Activated CD8-positive, alpha-beta T cell treated with anti-CD3 and anti-CD28 coated beads for 36 hours (primary cell): ENCODE results near the gene ABCA1. TPM values are rescaled to one million over a fixed set of nuclear protein-coding genes. Genes with fewer than 3 reads are reported as not detected.

Experiments used
- ATAC-seq: fragments of 200-7000 bp; cut with Tn5 transposase; one replicate; pipeline ENCODE4 v1.10.0; 2021; ENCODE audit warnings: mild to moderate bottlenecking, moderate library complexity
- CTCF ChIA-PET: fragments of 350-600 bp; sonication (Branson Sonifier 250); formaldehyde crosslinking; loops from one replicate; lab custom pipeline; 2021; ENCODE audit warnings: antibody characterized with exemption; lab: Charles Lee
- POLR2A ChIA-PET: fragments of 350-600 bp; sonication (Branson Sonifier 250); formaldehyde crosslinking; loops from one replicate; lab custom pipeline; 2021; ENCODE audit warnings: antibody characterized with exemption; lab: Charles Lee
- DNase-seq: peaks from one replicate; pipeline ENCODE4 v3.0.0-alpha.2; 2020
- H3K27ac Mint-ChIP-seq: one replicate; pipeline ENCODE4 v1.8.0; 2021; ENCODE audit warnings: mild to moderate bottlenecking, mixed read lengths
- H3K27me3 Mint-ChIP-seq: one replicate; pipeline ENCODE4 v1.8.0; 2021; ENCODE audit warnings: mixed read lengths
- H3K36me3 Mint-ChIP-seq: one replicate; pipeline ENCODE4 v1.8.0; 2021; ENCODE audit warnings: low read depth, mixed read lengths
- H3K4me1 Mint-ChIP-seq: one replicate; pipeline ENCODE4 v1.8.0; 2021; ENCODE audit warnings: low read depth, mixed read lengths
- H3K4me3 Mint-ChIP-seq: one replicate; pipeline ENCODE4 v1.8.0; 2021; ENCODE audit warnings: mild to moderate bottlenecking, moderate library complexity, mixed read lengths
- H3K9me3 Mint-ChIP-seq: one replicate; pipeline ENCODE4 v1.8.0; 2021; ENCODE audit warnings: mixed read lengths
- CTCF ChIP-seq: fragments of 200-600 bp; IDR thresholded peaks from one replicate; pipeline ENCODE4 v1.8.0; 2022; ENCODE audit warnings: antibody characterized with exemption, mild to moderate bottlenecking
- intact Hi-C: fragments of 100-400 bp; cut with micrococcal nuclease; formaldehyde crosslinking; loops from one replicate; pipeline ENCODE4 v1.10.0; 2022
- total RNA-seq, 2 experiments: library from RNA; stranded (reverse); gene quantifications; one replicate each; pipeline ENCODE4 v1.2.3, GENCODE V29; 2021

Gene ABCA1
- total RNA-seq, 2 experiments from 2014 or later, result 0.20 to 0.38 TPM

GRCh38 chr9:104882086-104882485, 45.9 kb downstream of the ABCA1 start:
- no peaks in the 10 kb centered on the region for H3K27me3 Mint-ChIP-seq
- POLR2A ChIA-PET, result no interaction called here
- no peaks in the 10 kb centered on the region for H3K4me1 Mint-ChIP-seq
- no peak for TF ChIP-seq CTCF
- CTCF ChIA-PET, result interaction anchor here (1.4 to 1.7 kb wide), 2 partner anchors 14 to 19 kb away, joined by 3 to 5 read pairs; no protein-coding TSS in a partner anchor
- no peaks in the 10 kb centered on the region for H3K9me3 Mint-ChIP-seq
- intact Hi-C loops, result no loop called here
- DNase-seq, result no peak
- H3K36me3 Mint-ChIP-seq, result no peaks in the 10 kb centered on the region
- no peak overlapping the region for H3K4me3 Mint-ChIP-seq
- no peak for ATAC-seq
- no peak overlapping the region for H3K27ac Mint-ChIP-seq

DNA sequence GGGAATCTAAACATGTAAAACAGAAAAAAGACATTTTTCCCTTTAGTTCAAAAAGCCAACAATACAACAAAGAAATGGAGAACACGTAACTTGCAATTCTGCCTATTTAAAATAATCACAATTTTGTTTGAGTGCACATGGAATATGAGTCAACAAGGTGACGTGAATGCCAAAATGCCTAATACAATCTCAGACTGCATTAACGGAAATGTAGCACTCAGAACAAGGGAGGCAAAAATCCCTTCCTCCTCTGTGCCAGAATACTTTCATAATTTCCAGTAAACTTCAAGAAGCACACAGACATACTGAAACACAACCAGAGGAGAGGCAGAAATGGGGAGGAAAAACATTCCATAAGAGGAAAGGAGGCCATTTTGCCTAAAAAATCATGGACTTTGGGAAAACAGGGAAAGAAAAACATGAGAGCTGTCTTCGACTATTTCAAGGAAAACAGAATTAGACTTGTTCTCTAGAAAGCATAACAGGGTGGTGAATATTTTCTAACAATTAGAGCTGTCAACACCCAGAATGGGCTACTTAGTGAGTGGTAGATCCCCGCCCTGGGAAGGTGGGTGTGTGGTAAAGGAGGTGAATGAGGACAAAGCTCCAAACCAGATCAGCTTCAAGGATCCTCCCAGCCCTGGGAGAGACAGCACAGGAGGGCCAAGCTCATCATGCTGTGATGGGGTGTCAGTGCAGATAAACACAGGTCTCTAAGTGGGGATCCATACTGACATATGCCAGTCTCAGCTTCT, 48.2 kb downstream of the ABCA1 start:
- ATAC-seq (no peak), DNase-seq (no peak)
- no peaks in the 10 kb centered on the region for H3K9me3 Mint-ChIP-seq
- H3K4me1 Mint-ChIP-seq, result no peaks in the 10 kb centered on the region
- TF ChIP-seq CTCF, result no peak
- CTCF ChIA-PET, result no interaction called here
- H3K27me3 Mint-ChIP-seq, result no peaks in the 10 kb centered on the region
- no peaks in the 10 kb centered on the region for H3K36me3 Mint-ChIP-seq
- POLR2A ChIA-PET, result no interaction called here
- no peak overlapping the region for H3K27ac Mint-ChIP-seq
- no peak overlapping the region for H3K4me3 Mint-ChIP-seq
- intact Hi-C loops, result no loop called here

GRCh38 chr9:104876587-104876986, 51.4 kb downstream of the ABCA1 start:
- POLR2A ChIA-PET, result no interaction called here

DNA sequence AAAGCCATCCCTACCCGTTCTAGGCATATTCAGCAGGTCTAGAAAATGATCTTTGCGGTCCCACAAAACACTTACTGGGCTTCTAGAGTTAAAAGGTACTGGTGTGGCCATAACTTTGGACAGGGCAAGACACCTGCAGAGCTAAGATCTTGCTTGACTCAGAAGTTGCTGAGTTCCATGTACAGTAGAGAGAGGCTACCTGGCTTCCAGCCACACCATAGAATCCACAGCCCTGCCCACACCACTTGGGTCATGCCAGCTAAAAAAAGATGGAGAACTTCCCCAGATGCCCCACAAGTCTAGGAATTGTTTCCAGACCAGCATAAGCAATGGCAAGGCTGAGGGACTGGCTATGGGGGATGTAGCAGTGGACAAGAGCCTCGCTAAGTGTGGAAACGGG, 52.1 kb downstream of the ABCA1 start:
- no peak for DNase-seq
- Mint-ChIP-seq H3K4me3 (no peak overlapping the region), H3K4me1 (no peaks in the 10 kb centered on the region), H3K27me3 (no peaks in the 10 kb centered on the region), H3K27ac (no peak overlapping the region), H3K9me3 (no peaks in the 10 kb centered on the region), H3K36me3 (no peaks in the 10 kb centered on the region)
- ATAC-seq, result no peak
- intact Hi-C loops, result no loop called here
- ChIA-PET POLR2A (no interaction called here), CTCF (interaction anchor here (0.6 kb wide), 1 partner anchor 12 kb away, joined by 3 read pairs; no protein-coding TSS in a partner anchor)
- TF ChIP-seq CTCF, result no peak

More at GRCh38 chr9:104876587-104876986, 51.4 kb downstream of the ABCA1 start:
- H3K27me3 Mint-ChIP-seq, result no peaks in the 10 kb centered on the region
- CTCF ChIA-PET, result interaction anchor here (0.6 kb wide), 1 partner anchor 13 kb away, joined by 3 read pairs; no protein-coding TSS in a partner anchor
- no peak for TF ChIP-seq CTCF
- intact Hi-C loops, result no loop called here
- no peak overlapping the region for H3K4me3 Mint-ChIP-seq
- H3K9me3 Mint-ChIP-seq, result no peaks in the 10 kb centered on the region
- H3K4me1 Mint-ChIP-seq, result no peaks in the 10 kb centered on the region
- DNase-seq (no peak), ATAC-seq (no peak)
- no peaks in the 10 kb centered on the region for H3K36me3 Mint-ChIP-seq
- no peak overlapping the region for H3K27ac Mint-ChIP-seq

DNA sequence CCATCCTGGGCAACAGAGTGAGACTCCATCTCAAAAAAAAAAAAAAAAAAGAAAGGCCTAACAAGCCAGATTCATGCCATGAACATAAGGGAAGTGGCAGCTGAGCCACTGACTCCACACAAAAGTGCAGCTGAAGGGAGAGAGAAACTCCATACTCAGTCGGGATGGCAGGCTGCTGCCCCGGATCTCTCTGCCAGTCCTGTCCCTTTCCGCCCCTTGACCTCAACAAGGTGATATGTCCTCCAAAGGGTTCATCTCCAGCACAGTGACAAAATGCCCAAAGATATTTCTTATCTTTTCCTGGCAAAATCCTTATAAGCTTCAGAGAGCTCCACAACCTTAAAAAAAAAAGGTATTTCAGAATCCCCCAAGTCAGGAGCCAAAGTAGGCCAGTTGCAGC, 52.6 kb downstream of the ABCA1 start:
- Mint-ChIP-seq H3K36me3 (no peaks in the 10 kb centered on the region), H3K27ac (no peak overlapping the region), H3K4me1 (no peaks in the 10 kb centered on the region), H3K4me3 (no peak overlapping the region), H3K27me3 (no peaks in the 10 kb centered on the region), H3K9me3 (no peaks in the 10 kb centered on the region)
- DNase-seq, result no peak
- ATAC-seq, result no peak
- TF ChIP-seq CTCF, result no peak
- intact Hi-C loops, result no loop called here
- POLR2A ChIA-PET, result no interaction called here
- CTCF ChIA-PET, result interaction anchor here (0.6 kb wide), 1 partner anchor 11 kb away, joined by 3 read pairs; no protein-coding TSS in a partner anchor
